ENCODE data around the gene TMCO6.

GRCh38 chr5:140672455-140673186, 33.4 kb downstream of the TMCO6 start:
- no peak for TF ChIP-seq TCF7L2 (IDR thresholded peaks at IDR 0.05; ENCODE audit: borderline replicate concordance, low read depth, low read length)
- no peak for TF ChIP-seq CTCF (tag by site-specific recombination; IDR thresholded peaks at IDR 0.05)
- TF ChIP-seq, protein P1, sequence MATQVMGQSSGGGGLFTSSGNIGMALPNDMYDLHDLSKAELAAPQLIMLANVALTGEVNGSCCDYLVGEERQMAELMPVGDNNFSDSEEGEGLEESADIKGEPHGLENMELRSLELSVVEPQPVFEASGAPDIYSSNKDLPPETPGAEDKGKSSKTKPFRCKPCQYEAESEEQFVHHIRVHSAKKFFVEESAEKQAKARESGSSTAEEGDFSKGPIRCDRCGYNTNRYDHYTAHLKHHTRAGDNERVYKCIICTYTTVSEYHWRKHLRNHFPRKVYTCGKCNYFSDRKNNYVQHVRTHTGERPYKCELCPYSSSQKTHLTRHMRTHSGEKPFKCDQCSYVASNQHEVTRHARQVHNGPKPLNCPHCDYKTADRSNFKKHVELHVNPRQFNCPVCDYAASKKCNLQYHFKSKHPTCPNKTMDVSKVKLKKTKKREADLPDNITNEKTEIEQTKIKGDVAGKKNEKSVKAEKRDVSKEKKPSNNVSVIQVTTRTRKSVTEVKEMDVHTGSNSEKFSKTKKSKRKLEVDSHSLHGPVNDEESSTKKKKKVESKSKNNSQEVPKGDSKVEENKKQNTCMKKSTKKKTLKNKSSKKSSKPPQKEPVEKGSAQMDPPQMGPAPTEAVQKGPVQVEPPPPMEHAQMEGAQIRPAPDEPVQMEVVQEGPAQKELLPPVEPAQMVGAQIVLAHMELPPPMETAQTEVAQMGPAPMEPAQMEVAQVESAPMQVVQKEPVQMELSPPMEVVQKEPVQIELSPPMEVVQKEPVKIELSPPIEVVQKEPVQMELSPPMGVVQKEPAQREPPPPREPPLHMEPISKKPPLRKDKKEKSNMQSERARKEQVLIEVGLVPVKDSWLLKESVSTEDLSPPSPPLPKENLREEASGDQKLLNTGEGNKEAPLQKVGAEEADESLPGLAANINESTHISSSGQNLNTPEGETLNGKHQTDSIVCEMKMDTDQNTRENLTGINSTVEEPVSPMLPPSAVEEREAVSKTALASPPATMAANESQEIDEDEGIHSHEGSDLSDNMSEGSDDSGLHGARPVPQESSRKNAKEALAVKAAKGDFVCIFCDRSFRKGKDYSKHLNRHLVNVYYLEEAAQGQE (tag by site-specific recombination; IDR thresholded peaks at IDR 0.05): no peak

All from HEK293 (cell line).